GM20431 (cell line): ENCODE results near the gene GPR17.

Source experiments
- in situ Hi-C: fragments of 300-500 bp; cut with MseI, MboI; formaldehyde crosslinking; loops from one replicate; pipeline ENCODE4 v1.15.0; 2020; ENCODE audit warnings: low sequenced_read_pairs; ENCODE audit not compliant: unreplicated experiment

Gene GPR17

DNA sequence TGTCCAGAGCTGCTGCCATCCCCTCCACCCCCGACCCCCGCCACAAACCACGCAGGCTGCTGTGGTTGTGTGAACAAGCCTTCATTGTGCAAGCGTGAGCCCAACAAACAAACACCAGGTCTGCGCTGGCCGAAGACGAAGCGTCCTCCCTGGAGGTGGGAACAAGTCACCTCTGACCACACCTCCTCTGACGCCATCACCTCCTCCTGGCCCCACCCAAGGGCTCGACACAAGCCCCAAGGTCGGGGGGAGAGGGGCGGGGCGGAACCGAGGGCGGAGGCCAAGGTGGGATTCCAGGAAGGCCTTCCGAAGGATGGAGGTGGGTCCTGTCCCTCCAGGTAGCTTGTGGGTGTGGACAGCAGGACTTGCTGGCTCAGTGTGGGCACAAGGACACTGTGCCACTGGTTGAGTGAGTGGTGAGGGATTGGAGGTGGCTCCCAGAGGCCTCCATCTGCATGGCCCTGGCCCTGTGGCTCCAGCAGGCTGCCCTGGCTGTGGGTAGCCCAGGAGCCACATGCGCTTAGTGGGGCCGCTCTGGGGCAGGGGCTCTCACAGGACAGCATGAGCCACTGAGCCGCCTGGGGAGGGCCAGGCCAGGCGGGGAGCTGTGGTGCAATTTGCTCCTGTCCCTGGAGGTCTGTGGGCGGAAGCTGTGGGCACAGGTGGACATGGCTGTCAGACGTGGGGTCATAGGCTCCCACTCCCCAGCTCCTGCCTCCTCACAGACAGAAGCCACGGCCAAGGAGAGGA lies 7.4 kb upstream of the GPR17 start:
- in situ Hi-C loops, result no loop called here

DNA sequence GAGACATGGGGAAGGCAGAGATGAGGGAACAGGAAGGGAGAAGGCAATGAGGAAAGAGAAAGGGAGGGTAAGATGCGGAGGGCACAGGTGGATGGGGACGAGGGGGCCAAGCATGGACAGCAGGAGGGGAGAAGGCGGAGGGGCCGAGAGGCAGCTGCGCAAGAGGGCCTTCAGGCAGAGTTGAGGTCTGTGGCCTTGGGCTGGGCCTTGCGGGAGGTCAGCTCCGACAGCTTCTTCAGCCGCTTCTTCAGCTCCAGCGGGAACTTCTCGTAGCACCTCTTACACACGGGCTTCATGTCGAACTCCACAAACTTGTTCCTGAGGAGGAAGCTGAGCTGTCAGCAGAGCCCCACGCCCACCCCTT lies 6.9 kb upstream of the GPR17 start:
- in situ Hi-C loops, result no loop called here

DNA sequence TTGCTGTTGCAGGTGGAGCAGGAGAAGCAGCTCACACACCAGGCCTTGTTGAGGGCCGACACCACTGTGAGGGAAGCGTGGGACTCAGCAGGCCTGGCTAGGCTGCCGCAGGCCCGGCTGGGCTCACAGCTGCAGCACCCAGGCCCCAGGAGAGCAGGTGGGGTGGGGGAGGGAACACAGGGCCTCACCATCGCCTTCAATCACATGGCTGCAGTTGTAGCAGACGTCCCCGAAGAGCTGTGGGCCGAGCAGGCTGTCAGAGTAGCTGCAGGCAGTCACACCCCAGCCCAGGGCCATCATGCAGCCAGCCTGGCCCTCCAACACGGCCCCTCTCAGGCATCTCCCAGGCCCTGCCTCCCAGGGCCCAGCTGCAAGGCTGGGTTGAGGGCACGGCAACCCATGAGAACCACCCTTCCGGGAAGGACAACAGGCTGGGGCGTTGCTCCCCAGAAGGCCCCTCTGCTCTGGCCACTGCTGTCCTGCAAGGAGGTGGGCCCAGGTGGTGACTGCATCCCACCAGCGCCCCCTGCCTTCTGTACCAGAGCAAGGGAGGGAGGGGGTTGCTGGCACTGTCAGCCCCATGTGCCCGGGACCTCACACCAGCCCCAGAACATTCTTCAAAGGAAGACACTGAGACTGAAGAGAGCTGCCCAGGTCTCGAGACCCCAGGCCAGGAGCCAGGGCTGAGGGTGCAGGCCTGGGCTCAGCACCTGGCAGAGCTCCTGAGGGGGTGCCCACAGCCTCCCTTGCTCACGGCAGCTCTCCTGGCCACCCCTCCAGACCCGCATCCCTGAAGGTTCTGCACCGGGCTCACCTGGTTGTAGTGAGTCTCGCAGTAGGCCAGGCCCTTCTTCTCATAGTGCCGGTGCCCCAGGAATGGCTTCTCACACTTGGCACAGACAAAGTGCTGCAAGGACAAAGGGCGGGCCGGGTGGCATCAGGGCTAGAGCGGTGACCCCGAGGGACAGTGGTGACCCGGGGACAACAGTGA lies 5.6 kb upstream of the GPR17 start:
- in situ Hi-C loops, result no loop called here

DNA sequence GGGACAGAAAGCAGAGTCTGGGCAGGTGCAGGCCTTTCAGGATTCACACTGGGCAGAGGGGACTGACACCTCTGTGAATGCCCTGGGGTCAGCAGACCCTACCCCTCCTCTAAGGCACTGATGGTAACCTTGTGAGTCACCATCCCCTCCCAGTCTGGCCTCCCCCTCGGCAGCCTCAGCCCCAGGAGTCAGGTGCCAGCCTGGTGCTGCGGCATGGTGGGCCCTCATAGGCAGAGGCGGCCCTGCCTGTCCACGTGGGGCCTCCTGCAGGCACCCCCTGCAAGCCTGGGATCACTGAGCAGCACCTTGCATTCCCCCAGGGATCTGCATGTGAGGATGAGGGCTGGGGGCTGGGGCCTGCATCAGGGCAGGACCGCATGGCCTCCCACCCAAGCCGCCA lies 4.8 kb upstream of the GPR17 start:
- in situ Hi-C loops, result no loop called here

DNA sequence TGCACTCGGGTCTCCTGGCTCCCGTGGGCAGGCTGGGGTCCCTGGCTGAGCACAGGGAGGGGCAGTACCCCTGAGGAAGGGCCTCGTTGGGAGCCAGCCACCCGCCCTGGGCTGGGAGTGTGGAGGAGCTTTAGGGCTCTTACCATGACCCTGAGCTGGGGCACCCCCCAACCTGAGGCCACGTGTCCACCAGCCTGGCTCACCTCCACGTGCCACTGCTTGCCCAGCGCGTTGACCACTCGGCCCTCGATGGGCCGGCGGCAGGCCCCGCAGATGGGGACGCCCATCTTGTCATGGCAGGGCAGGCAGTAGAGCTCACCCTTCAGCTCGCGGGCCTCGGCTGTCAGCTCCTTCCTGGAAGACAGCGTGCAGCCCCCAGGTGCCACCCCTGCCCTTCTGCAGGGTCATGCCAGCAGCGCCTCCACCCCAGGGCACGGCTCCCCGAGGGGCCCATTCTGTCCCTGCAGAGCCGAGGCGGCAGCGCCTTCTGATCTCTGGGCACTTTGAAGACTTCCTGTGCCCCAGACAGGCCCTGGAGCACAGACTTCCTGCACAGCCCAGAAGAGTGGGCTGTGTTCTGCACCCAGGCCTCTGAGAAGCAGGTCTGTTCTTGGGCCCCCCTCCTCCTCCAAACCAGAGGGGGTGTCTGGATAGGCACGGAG lies 4.0 kb upstream of the GPR17 start:
- in situ Hi-C loops, result no loop called here

DNA sequence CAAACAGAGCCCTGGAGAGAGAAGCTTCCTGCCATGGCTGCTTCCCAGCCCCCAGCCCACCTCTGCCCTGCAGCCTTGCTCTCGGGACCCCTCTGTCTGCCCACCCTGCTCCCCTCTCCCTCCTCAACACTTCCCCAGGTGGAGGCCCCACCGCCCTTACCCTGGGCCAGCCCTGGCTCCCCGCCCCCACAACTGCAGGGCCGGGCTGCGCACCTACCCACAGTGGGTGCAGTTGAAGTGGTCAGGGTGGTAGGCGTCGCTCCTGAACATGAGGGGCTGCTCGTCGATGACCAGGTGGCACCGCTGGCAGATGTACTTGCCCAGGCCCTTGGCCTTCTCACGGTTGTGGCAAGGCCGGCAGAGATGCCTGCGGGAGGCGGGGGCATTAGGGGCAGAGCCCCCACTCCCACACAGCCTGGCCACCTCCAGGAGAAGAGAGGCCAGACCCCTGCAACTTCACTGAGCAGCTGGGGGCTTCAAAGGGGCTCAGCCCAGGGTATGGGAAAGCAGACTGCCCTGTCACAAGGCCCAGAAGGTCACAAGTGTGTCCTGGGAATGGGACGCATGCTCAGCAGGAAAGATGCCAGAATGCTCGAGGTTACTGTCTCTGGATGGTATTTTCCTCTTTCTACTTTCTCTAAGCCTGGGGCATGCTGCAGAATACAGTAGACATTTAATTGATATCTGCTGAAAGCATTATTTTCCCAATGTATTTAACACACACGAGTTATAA lies 3.1 kb upstream of the GPR17 start:
- in situ Hi-C loops, result no loop called here

DNA sequence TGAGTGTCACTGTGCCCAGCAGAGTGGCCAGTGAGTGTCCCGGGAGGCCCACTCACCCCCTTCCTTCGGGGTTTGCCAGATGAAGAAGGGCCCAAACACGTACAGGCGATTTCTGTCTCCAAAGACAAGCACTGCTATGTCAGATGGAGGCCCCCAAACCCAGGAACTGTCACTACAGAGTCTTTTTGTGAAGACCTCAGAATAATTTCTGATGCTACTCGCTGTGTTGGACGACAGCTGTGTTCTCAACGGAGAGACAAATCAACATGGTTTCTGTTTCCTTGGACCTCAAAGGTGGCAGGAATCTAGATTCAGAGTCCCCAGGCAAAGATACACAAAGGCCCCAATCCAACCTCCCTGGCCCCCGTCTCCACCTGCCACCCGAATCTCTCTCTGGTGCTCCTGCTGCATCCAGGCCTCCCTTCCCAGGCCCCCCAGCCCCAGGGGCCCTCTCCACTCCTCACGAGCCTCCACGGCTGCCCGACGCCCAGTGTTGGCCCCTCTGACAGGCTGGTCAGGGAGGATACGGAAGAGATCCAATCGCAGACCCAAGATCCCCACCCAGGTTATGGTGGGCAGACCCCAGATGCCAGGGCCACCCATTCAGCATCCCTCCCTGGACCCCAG lies 2.4 kb upstream of the GPR17 start:
- in situ Hi-C loops, result no loop called here

DNA sequence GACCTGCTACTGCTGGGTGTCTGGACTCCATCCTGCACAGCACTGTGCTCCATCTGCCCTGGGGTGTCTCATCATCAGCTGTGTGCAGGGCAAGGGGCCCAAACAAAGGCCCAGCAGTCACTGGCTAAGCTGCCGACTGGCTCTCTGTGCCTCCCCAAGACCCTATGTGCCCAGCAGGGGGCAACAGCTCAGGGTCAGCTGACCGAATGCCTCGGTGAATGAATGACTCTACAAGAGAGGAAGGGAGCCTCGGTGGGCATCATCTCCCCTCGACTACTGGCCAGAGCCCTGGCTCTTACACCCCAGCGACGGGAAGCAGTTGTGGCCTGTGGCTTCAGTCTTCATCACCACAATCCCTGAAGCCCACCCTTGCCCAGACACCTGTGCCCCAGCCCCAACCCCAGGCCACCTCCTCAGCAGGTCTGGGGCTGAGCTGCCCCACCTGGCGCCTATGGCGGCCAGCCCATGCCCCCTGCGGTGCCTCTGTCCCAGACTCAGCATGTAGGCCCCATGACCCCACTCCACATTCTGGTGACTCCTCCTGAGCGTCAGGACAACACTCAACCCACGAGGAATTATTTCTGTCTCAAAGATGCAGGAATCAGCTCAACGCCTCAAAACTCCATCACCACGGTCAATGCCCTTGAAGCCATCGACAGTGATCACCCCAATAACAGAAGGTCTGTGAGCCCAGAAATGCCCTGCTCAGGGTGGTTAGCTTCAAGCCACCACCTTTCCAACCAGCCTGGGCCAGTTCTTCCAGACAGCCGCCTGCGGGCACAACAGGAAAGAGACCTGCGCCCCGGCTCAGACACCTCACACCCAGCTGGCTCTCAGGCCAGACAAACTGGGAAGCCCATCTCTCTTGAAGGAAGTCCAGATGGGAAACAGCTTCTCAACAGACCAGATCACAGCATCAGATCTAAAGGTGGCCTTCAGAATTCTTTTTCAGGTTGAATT lies 1.6 kb upstream of the GPR17 start:
- in situ Hi-C loops, result no loop called here

DNA sequence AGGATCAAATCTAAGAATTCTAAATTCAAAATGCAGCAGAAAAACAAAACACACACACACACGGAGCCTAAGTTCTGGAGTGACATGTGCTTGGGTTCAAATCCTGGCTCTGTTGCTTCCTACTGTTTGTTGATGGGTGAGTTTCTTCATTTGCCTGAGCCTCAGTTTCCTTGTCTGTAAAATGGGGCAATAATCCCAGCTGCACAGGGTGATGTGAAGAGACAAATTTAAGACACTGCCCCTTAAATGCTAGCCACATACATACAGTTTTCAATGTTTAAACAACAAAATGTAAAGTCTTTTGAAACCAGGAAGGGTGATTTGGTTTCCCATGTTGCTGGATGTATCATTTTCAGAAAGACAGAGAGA lies 943 bp upstream of the GPR17 start:
- in situ Hi-C loops, result no loop called here

DNA sequence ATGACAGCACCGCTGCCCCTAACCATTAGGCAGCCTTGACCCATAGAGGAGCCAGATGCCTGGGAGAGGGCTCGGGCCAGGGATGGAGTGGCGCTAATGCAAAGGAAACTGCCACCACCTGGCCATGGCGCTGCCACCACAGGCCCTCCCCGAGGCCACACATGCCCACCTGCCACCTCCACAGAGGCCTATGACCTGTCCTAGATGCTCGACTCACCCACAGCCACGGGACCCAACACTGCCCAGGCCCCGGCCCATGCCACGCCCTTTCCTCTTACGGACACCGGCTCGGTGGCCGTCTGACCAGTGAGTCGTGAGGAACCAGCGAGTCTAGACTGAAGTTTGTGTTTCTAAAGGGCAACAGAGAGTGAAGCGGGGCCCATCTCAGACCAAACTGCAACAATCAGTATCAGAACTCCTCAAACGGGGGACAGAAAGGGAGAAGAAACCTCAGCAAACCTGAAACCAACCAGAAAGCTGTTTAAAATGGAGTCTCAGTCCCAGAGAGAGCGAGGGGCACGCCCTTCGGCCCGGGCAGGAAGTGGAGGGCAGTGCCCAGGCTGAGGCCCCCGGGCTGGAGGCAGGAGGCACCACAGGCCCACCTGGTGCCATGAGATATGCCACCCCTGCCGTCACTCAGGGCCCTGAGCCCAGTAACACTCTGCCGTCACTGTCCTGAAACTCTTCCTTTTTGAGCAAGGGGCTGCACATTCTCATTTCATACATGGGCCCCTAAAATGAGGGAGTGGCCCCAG lies 711 bp downstream of the GPR17 start:
- in situ Hi-C loops, result no loop called here

DNA sequence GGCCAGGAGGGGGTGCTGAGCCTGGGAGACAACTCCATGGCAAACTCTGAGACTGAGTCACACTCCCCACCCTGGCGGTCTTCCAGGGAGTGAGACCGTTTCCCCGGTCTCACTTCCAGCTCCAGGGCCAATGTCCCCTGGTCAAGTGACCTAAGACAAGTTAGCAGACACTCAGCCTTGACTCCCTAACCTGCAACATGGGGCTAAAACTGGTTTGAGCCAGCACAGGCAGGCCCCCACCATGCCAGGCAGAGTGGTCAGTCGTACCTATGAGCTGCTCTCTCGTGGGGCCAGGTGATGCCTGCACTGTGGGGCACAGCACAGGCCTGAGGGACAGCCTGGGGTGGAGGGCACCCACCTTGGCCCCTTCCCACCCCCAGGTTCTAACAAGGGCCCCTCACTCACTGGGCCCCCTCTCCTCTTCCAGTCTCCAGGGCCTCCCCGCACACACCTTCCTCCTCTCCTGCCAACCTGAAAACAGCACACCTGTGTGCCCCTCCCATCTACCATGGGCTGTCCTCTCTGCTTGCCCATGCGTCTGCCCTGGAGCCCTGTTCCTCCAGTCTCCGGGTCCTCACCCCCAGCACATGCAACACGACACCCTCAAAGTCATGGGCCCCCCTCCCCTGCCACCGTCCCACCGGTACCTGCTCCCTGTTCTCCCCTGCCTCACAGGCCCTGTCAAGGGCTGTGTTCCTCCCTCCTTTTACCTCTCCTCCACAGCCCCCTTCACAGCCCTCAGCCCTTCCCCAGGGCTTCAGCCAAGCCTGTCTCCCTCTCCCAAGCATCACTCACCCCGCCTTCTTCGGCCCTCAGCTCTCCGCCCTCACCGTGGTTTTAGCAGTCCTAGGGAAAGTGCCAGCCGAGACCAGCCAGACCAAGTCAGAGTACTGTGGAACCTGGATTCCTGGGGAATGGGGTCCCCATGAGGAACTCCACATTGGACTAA lies 1.6 kb downstream of the GPR17 start:
- in situ Hi-C loops, result no loop called here

DNA sequence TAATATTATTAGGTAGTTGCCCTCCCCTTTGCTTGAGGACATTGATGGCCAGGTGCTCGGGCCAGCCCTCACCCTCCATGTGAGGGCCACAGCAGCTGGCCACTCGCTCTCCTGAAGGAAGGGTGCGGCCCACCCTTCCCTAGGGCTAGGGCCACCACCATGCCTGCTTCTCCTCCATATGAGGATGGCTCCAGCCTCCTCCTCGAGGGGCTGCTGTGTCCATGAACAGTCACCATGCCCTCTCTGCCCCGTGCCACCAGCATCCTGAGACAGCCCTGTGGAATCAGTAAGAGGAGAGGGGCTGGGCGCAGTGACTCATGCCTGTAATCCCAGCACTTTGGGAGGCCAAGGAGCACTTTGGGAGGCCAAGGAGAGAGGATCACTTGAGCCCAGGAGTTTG lies 2.4 kb downstream of the GPR17 start:
- in situ Hi-C loops, result no loop called here

DNA sequence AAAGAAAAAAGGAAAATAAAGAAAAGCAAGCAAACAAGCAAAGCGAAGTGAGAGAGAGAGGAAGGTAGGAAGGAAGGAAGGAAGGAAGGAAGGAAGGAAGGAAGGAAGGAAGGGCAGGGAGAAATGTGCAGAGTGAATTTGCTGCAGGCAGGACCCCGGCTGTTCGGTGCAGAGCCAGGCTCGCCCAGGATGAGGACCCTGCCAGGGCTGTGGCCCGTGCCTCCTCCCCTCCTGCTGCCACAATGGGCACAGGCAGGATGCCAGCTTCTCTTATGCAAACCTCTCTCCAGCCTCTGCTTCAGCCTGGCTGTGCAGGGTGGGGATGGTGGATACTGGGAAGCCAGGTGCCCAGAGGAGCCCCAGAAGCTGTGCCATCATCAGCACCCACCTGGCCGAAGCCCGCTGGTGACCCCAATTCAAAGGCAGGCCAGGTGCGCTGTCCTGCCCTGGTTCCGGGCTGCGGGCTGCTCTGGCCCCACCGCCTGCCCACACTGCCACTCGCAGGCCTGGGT lies 3.2 kb downstream of the GPR17 start:
- in situ Hi-C loops, result no loop called here

DNA sequence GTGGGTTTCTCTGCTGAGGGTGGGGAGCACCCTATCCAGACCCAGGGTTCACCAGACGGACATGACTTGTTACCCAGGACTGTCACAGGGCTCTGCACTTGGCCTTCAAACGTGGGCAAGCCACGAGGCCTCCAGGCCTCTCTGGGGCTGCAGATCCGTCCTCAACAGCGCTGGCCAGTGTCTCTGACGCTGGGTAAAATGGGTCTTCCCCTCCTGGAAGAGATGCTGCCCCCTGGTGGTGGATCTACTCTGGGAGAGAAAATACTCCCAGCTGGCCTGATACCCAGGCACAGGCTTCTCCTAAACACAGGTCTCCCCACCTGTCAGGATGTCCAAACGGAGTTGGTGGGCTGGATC lies 3.7 kb downstream of the GPR17 start:
- in situ Hi-C loops, result no loop called here

DNA sequence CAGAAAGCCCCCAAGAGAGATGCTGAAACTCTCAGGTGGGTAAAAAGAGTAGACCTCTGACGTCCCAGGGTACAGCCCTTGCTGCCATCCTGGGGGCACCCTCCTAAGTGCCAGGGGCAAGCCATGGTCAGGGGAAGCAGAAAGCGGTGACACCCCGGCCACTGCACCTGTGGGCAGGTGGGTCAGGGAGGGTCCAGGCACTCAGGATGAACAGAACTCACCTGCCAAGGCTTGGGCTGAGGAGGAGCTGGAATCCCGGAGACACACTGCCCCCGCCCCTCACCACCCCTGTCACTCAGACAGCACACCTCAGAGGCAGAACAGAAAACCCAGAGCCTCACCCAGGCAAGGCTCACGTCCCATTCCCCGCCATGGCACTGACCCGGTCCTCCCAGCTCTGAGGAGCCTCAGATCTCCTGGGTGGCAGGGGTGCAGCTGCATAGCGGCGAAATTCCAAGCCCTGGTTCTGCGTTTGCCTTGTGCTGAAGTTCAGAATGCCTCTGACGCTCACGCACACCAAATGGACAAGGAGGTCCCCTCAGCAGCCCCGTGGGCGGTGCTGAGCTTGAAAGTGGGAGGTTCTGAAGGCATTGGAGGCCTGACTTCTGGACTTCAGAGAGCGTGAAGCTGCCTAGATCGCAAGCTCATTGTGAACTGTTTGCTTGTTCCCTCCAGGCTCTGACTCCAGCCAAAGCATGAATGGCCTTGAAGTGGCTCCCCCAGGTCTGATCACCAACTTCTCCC lies 4.3 kb downstream of the GPR17 start:
- in situ Hi-C loops, result no loop called here

DNA sequence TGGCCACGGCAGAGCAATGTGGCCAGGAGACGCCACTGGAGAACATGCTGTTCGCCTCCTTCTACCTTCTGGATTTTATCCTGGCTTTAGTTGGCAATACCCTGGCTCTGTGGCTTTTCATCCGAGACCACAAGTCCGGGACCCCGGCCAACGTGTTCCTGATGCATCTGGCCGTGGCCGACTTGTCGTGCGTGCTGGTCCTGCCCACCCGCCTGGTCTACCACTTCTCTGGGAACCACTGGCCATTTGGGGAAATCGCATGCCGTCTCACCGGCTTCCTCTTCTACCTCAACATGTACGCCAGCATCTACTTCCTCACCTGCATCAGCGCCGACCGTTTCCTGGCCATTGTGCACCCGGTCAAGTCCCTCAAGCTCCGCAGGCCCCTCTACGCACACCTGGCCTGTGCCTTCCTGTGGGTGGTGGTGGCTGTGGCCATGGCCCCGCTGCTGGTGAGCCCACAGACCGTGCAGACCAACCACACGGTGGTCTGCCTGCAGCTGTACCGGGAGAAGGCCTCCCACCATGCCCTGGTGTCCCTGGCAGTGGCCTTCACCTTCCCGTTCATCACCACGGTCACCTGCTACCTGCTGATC lies 4.9 kb downstream of the GPR17 start:
- in situ Hi-C loops, result no loop called here
